ENCODE results near the gene ADAMTS6.
"Not testable (repeated sequence)": the region's sequence is repeated elsewhere in the genome, so short reads cannot be mapped to it uniquely, and the experiment has no call there.

Gene ADAMTS6

GRCh38 chr5:65481635-65482295, at the start of gene ADAMTS6:
ADAMTS6 (minus strand) TSS chr5:65481920; CDS start chr5:65473673, 8,247 bp downstream.
- DNase-seq (ENCODE audit: low read depth, low spot score) = peak; percentile 65

- no peak for DNase-seq (ENCODE audit: low read depth, low spot score)
Measured at GRCh38 chr5:65530904-65531303, 49.2 kb upstream of the ADAMTS6 start.

GRCh38 chr5:65525726-65526125, 44.0 kb upstream of the ADAMTS6 start:
- DNase-seq (ENCODE audit: low read depth, low spot score) = no peak

GRCh38 chr5:65512170-65512937, 30.6 kb upstream of the ADAMTS6 start:
- no peak for DNase-seq (ENCODE audit: low read depth, low spot score)

- no peak for DNase-seq (ENCODE audit: low read depth, low spot score)
Measured at GRCh38 chr5:65508978-65509377, 27.3 kb upstream of the ADAMTS6 start.

- no peak for DNase-seq (ENCODE audit: low read depth, low spot score)
Measured at GRCh38 chr5:65506961-65507360, 25.2 kb upstream of the ADAMTS6 start.

- no peak for DNase-seq (ENCODE audit: low read depth, low spot score)
Measured at GRCh38 chr5:65489119-65489518, 7.4 kb upstream of the ADAMTS6 start.

GRCh38 chr5:65488038-65488687, 6.4 kb upstream of the ADAMTS6 start:
- not testable (repeated sequence) for DNase-seq (ENCODE audit: low read depth, low spot score)

- DNase-seq (ENCODE audit: low read depth, low spot score) = not testable (repeated sequence)
Measured at GRCh38 chr5:65486803-65487202, 5.1 kb upstream of the ADAMTS6 start.

GRCh38 chr5:65485405-65485804, 3.7 kb upstream of the ADAMTS6 start:
- DNase-seq (ENCODE audit: low read depth, low spot score) = no peak

- DNase-seq (ENCODE audit: low read depth, low spot score) = no peak
Measured at GRCh38 chr5:65483546-65484346, 2.0 kb upstream of the ADAMTS6 start.

- peak; percentile 25 for DNase-seq (ENCODE audit: low read depth, low spot score)
Measured at GRCh38 chr5:65482736-65483545, 1.2 kb upstream of the ADAMTS6 start.

- DNase-seq (ENCODE audit: low read depth, low spot score) = no peak
Measured at GRCh38 chr5:65482296-65482735, 596 bp upstream of the ADAMTS6 start.

GRCh38 chr5:65481171-65481581, 544 bp downstream of the ADAMTS6 start:
- DNase-seq (ENCODE audit: low read depth, low spot score) = no peak

- no peak for DNase-seq (ENCODE audit: low read depth, low spot score)
Measured at GRCh38 chr5:65480306-65480865, 1.3 kb downstream of the ADAMTS6 start.

GRCh38 chr5:65479527-65479926, 2.2 kb downstream of the ADAMTS6 start:
- DNase-seq (ENCODE audit: low read depth, low spot score) = no peak

- DNase-seq (ENCODE audit: low read depth, low spot score) = no peak
Measured at GRCh38 chr5:65478336-65478735, 3.4 kb downstream of the ADAMTS6 start.

GRCh38 chr5:65475895-65476294, 5.8 kb downstream of the ADAMTS6 start:
- no peak for DNase-seq (ENCODE audit: low read depth, low spot score)

- no peak for DNase-seq (ENCODE audit: low read depth, low spot score)
Measured at GRCh38 chr5:65475336-65475735, 6.4 kb downstream of the ADAMTS6 start.

GRCh38 chr5:65474130-65474711, 7.5 kb downstream of the ADAMTS6 start:
- DNase-seq (ENCODE audit: low read depth, low spot score) = no peak

Measured in iPS DF 19.7 (cell line).